GM18520 (cell line): ENCODE data around the gene RBM6.
A peak's percentile ranks its signal among the peaks of the same experiment; 100 is the strongest.
"Not testable (repeated sequence)": the region's sequence is repeated elsewhere in the genome, so short reads cannot be mapped to it uniquely, and the experiment has no call there.

ENCODE experiments used
- ATAC-seq: cut with Tn5 transposase; IDR thresholded peaks from one replicate; pipeline ENCODE4 v1.9.1; 2021; ENCODE audit not compliant: unreplicated experiment

Gene RBM6

GRCh38 chr3:49939858-49940666 lies at the start of gene RBM6:
TSS of gene RBM6 (plus strand) at chr3:49940150. CDS start at chr3:49962642, 22,492 bp downstream.
- ATAC-seq = peak; percentile 78

- no peak for ATAC-seq
Observed at GRCh38 chr3:49895791-49896190, 44.2 kb upstream of the RBM6 start.

- ATAC-seq = no peak
Observed at GRCh38 chr3:49896345-49896744, 43.6 kb upstream of the RBM6 start.

GRCh38 chr3:49898991-49899390 lies 41.0 kb upstream of the RBM6 start:
- ATAC-seq = no peak

GRCh38 chr3:49899815-49900214 lies 40.1 kb upstream of the RBM6 start:
- no peak for ATAC-seq

- ATAC-seq = no peak
Observed at GRCh38 chr3:49900491-49901153, 39.3 kb upstream of the RBM6 start.

GRCh38 chr3:49901366-49902339 lies 38.3 kb upstream of the RBM6 start:
- no peak for ATAC-seq

- no peak for ATAC-seq
Observed at GRCh38 chr3:49902511-49903345, 37.2 kb upstream of the RBM6 start.

GRCh38 chr3:49903451-49904424 lies 36.2 kb upstream of the RBM6 start, which contains the start of gene MST1R:
TSS of gene MST1R (minus strand) at chr3:49903873. CDS start at chr3:49903609, 264 bp downstream.
- no peak for ATAC-seq

GRCh38 chr3:49904448-49904847 lies 35.5 kb upstream of the RBM6 start:
- not testable (repeated sequence) for ATAC-seq

- no peak for ATAC-seq
Observed at GRCh38 chr3:49906073-49906743, 33.7 kb upstream of the RBM6 start.

- ATAC-seq = no peak
Observed at GRCh38 chr3:49908373-49909199, 31.4 kb upstream of the RBM6 start.

GRCh38 chr3:49910409-49911123 lies 29.4 kb upstream of the RBM6 start:
- no peak for ATAC-seq

GRCh38 chr3:49911124-49911420 lies 28.9 kb upstream of the RBM6 start:
- ATAC-seq = no peak

- no peak for ATAC-seq
Observed at GRCh38 chr3:49911611-49912010, 28.3 kb upstream of the RBM6 start.

GRCh38 chr3:49912881-49913281 lies 27.1 kb upstream of the RBM6 start:
- no peak for ATAC-seq

- ATAC-seq = no peak
Observed at GRCh38 chr3:49914906-49915305, 25.0 kb upstream of the RBM6 start.
